ENCODE results near the gene ACOT7.

GRCh38 chr1:6234502-6235295, 158.9 kb downstream of the ACOT7 start:
- TF ChIP-seq CTCF (IDR thresholded peaks at IDR 0.05) (no peak), POLR2A (IDR thresholded peaks at IDR 0.05) (no peak), EP300 (IDR thresholded peaks at IDR 0.05) (no peak)
